Retina (tissue), 1 donor: ENCODE measurements around the gene RBM12.

ENCODE experiments used
- DNase-seq: peaks from one replicate; pipeline ENCODE4 v3.0.0-alpha.2; 2016

Gene RBM12

GRCh38 chr20:35618263-35619131, 46.2 kb downstream of the RBM12 start:
- peak; percentile 58 for DNase-seq

DNA sequence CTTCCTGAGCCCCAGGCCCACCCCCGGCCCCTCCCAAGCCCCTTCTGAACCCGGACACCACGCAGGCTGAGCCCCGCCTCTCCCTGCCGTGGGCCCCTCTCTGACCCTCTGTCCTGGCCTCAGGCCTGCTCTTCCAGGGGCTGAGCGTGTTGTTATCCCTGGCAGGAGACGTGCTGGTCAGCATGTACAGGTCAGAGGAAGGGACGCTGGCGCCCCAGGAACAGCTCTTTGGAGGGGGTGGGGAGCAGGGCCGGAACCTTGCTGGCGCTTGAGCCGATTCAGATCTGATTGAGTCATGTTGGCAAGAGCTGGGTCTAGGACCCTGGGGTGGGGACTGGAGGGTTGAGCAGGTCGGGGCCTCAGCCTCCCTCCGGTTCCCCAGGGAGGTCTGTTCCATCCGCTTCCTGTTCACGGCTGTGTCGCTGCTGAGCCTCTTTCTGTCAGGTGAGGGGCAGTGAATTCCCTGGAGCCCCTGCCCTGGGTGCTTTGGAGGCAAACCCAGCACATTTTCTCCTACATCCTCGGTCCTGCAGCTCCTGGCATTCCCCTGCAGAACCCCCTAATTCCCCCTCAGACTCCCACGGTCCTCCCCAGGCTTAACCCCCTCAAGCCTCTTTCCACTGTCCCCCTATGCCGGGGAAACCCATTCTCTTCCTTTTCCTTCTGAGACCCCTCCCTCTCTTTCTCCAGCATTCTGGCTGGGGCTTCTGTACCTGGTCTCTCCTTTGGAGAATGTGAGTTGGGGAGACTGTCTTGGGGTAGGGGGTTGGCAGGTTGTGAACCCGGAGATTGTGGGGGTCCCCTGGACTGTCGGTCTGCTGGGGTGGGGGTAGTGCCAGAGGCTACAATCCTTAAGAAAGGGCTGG, 47.1 kb downstream of the RBM12 start:
- DNase-seq: peak; percentile 79

DNA sequence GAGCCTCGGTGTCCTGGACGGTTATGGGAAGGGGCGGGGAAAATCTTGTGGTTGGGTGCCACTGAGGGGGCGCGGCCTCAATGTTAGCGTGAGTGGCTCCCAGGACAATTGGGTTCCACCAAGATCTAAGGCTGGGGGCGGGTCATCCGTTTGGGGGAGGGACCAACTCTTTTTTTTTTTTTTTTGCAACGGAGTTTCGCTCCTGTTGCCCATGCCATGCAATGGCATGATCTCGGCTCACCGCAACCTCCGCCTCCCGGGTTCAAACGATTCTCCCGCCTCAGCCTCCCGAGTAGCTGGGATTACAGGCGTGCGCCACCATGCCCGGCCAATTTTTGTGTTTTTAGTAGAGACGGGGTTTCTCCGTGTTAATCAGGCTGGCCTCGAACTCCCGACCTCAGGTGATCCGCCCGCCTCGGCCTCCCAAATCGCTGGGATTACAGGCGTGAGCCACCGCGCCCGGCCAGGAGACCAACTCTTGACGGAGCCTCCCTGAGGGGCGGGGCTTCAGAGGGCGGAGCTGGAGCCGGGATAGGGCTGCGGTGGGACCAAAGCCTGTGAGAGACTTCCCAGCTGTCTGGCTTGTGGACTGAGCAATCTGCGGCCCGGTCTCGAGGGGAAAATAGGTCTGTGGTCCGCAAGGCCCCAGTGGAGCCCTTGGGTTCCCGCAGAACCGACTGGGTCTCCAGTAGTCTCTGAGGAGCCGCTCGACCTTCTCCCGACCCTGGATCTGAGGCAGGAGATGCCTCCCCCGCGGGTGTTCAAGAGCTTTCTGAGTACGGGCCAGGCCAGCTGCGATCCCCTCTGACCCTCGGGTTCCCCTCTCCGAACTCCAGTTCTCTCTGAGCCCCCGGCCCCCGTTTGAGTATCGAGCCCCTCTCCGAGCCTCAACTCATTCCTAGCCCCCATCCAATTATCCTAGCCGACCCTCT, 48.0 kb downstream of the RBM12 start:
- DNase-seq: peak; percentile 87

GRCh38 chr20:35615667-35616464, 48.8 kb downstream of the RBM12 start, which contains the start of gene SPAG4:
Gene SPAG4, plus strand, starts transcription at chr20:35615829. Its CDS starts 175 bp downstream, at chr20:35616004.
- DNase-seq: peak; percentile 94

DNA sequence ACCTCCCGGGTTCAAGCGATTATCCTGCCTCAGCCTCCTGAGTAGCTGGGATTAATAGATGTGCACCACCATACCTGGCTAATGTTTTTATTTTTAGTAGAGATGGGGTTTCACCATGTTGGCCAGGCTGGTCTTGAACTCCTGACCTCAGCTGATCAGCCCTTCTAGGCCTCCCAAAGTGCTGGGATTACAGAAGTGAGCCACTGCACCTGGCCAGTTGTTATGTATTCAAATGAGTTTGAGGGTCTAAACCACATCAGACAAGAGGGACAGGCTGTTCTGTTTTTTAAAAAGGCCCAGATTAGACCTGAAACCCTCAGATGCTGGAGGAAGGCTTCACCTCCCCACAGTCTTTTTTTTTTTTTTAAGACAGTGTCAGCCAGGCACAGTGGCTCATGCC, 53.2 kb downstream of the RBM12 start:
- no peak for DNase-seq

- no peak for DNase-seq
Measured at GRCh38 chr20:35610833-35611427, 53.8 kb downstream of the RBM12 start.

DNA sequence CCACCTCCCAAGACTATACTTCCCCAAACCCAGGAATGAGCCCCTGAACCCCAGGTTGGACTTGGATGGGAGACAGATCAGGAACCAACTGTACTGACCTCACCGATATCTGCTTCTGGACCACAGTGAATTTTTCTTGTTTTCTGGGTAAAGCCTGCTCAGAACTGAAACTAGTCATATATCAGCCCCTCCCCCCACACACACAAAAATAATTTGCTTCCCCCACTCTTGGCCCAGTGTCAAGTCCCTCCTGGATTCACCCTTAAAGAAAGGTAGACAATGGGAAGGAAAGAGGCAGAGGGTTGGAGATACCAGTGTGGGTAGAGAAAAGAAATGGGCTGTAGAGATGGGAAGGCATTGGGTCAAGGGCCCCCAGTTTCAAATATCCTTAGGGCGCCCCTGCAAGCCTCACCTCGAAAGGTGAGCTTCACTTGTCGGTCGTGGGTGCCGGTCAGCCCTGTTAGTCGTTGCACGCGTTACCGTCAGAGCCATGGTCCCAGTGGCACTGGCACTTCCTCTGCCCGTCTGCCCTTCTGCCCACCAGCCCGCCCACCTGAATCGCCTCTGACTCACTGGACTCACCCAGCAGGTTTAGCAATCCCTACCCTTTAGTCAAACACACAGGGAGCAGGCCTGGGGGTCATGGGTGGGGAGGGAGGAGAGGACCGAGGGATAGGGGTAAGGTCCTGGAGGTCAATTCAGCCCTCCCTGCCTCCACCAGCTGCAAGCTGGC, 57.5 kb downstream of the RBM12 start:
- no peak for DNase-seq

- DNase-seq: no peak
Measured at GRCh38 chr20:35606127-35606526, 58.6 kb downstream of the RBM12 start.

- no peak for DNase-seq
Measured at GRCh38 chr20:35604449-35604747, 60.3 kb downstream of the RBM12 start.

GRCh38 chr20:35603695-35604448, 60.8 kb downstream of the RBM12 start:
- DNase-seq: no peak

GRCh38 chr20:35602851-35603495, 61.7 kb downstream of the RBM12 start:
- no peak for DNase-seq

GRCh38 chr20:35601990-35602389, 62.7 kb downstream of the RBM12 start:
- peak; percentile 28 for DNase-seq

GRCh38 chr20:35600993-35601973, 63.4 kb downstream of the RBM12 start:
- peak; percentile 91 for DNase-seq

DNA sequence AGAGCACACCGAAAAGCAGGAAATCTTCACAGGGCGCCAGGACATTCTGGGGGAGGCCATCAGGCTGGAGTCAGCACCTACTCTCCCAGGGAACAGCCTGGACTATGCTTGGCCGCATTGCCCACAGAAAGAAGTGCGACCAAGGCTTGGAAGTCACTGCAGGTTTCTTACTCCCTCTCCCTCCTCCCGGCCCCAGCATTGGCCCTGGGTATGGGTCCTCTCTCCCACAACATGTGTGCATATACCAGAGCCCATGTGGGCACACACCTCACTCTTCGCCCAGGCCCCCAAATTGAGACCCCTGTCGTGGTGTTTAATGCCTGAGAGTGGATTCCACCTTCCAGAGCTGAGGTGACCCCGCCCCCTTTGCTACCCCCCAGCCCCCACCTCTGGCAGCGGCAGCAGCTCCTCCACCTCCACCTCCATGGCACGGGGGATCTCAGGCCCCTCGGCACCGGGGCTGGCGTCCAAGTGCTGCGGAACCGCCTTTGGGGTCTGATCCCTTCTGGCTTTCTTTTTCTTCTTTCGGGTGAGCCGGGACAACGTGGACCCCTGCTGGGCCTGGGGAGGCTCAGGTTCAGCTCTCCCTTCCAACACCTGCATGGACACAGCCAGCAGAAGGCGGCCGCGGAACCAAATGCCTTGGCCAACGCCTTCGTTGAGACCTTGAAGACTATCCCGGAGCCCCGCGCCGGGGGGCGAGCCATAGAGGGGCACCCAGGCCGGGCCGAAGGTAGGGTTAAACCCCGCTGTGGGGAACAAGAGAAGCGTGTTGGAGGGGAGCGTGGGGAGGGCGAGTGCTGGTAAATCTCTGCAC, 64.3 kb downstream of the RBM12 start:
- DNase-seq: no peak

GRCh38 chr20:35599776-35600120, 65.0 kb downstream of the RBM12 start:
- DNase-seq: no peak
